Testis (tissue), 2 donors: ENCODE measurements around the gene ALDOB.

Experiments
- CTCF ChIP-seq, 3 experiments: fragments of 450-650 bp in 2 of 3; fragments of 200-600 bp in 1 of 3; sonication (generic) in 1 of 3; IDR thresholded peaks; one replicate each; pipeline ENCODE4 v1.5.1; 2016 to 2019; ENCODE audit warnings: antibody characterized with exemption in 3 of 3, mild to moderate bottlenecking in 2 of 3, moderate library complexity in 1 of 3
- POLR2A ChIP-seq: fragments of 450-650 bp; IDR thresholded peaks from one replicate; pipeline ENCODE4 v1.6.1; 2017; ENCODE audit warnings: antibody characterized with exemption, mild to moderate bottlenecking, moderate library complexity

- TF ChIP-seq POLR2A (no peak), CTCF (IDR thresholded peaks at IDR 0.05) (no peak)
Measured at GRCh38 chr9:101448680-101449070, 13.1 kb upstream of the ALDOB start.
